HG03039 (cell line): ENCODE results near the gene ACKR2.
"Not testable (repeated sequence)": the region's sequence is repeated elsewhere in the genome, so short reads cannot be mapped to it uniquely, and the experiment has no call there.

Experiments
- ATAC-seq: cut with Tn5 transposase; IDR thresholded peaks from one replicate; pipeline ENCODE4 v1.9.1; 2021; ENCODE audit warnings: mild to moderate bottlenecking, moderate library complexity; ENCODE audit not compliant: unreplicated experiment

The ACKR2 gene

GRCh38 chr3:42801048-42801620 is 8.1 kb upstream of the ACKR2 start:
- ATAC-seq = no peak

DNA sequence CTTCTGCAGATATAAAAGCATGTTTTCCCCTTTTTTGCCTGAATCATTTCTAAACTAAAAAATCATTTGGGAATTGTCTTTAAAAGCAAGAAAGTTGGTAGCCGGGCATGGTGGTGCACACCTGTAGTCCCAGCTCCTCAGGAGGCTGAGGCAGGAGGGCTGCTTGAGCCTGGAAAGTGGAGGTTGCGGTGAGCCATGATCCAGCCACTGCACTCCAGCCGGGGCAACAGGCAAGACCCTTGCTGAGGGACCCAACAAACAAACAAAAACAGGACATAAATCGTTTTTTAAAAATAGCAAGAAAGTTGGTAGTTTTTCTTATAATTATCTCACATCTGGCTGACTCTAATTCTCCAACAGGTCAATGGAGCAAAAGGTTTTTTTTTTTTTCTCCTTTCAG is 7.5 kb upstream of the ACKR2 start:
- no peak for ATAC-seq

DNA sequence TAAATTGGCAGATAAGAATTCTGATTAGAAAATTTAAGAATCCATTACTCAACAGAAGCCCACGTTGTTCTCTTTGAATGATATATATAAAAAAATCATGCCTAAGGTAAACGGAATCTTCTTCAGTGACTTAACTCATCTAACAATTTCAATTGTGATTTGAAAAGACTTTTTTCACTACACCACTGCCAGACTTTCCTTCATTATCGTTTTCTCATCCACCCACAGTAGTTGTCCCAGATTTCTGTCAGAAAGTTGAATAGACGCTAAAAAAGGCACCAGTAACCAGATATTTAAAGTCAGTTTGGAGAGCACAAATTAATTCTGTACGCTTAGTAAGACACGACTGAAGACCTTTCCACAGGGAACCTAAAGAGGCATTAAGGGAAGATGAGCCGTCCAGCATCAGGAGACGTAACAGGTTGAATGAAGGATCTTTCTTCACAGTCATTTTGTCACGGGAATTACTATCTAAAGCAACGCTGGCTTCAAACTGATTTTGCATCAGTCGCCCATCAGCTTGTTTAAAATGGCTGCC is 6.3 kb upstream of the ACKR2 start:
- ATAC-seq = no peak

GRCh38 chr3:42803414-42804105 is 5.7 kb upstream of the ACKR2 start:
- peak; percentile 20 for ATAC-seq

GRCh38 chr3:42804106-42804830 is 5.0 kb upstream of the ACKR2 start, which contains the start of gene HIGD1A:
Gene HIGD1A, minus strand, starts transcription at chr3:42804490. Its CDS starts 10,237 bp downstream, at chr3:42794253.
- ATAC-seq = peak; percentile 99

GRCh38 chr3:42804831-42805132 is 4.5 kb upstream of the ACKR2 start:
- ATAC-seq = no peak

GRCh38 chr3:42805141-42805821 is 4.0 kb upstream of the ACKR2 start:
- ATAC-seq = no peak

GRCh38 chr3:42807929-42808328 is 1.3 kb upstream of the ACKR2 start:
- no peak for ATAC-seq

DNA sequence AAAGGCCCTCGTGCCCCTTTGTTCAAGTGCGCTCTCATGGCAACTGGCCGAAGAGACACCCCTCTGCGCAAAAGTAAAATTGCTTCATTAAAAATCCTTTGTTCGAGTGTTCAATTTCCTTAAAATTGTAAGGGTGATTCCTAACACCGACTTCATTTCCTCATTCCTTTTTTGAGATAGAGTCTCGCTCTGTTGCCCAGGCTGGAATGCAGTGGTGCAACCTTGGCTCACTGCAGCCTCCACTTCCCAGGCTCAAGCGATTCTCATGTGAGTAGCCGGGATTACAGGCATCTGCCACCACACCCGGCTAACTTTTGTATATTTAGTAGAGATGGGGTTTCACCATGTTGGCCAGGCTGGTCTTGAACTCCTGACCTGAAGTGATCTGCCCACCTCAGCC is 1.5 kb downstream of the ACKR2 start:
- not testable (repeated sequence) for ATAC-seq

DNA sequence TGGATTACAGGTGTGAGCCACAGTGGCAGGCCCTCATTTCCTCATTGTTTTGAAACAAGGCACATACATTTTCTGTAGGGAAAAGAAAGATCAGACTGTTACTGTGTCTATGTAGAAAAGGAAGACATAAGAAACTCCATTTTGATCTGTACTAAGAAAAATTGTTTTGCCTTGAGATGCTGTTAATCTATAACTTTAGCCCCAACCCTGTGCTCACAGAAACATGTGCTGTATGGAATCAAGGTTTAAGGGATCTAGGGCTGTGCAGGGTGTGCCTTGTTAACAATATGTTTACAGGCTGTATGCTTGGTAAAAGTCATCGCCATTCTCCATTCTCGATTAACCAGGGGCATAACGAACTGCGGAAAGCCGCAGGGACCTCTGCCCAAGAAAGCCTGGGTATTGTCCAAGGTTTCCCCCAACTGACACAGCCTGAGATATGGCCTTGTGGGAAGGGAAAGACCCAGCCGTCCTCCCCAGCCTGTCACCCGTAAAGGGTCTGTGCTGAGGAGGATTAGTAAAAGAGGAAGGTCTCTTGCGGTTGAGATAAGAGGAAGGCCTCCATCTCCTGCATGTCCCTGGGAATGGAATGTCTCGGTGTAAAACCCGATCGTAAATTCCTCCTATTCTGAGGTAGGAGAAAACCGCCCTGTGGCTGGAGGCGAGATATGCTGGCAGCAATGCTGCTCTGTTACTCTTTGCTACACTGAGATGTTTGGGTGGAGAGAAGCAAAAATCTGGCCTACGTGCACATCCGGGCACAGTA is 2.1 kb downstream of the ACKR2 start:
- ATAC-seq = not testable (repeated sequence)

- ATAC-seq = no peak
These were observed 5.0 kb downstream of the ACKR2 start for GRCh38 chr3:42814246-42814645.

DNA sequence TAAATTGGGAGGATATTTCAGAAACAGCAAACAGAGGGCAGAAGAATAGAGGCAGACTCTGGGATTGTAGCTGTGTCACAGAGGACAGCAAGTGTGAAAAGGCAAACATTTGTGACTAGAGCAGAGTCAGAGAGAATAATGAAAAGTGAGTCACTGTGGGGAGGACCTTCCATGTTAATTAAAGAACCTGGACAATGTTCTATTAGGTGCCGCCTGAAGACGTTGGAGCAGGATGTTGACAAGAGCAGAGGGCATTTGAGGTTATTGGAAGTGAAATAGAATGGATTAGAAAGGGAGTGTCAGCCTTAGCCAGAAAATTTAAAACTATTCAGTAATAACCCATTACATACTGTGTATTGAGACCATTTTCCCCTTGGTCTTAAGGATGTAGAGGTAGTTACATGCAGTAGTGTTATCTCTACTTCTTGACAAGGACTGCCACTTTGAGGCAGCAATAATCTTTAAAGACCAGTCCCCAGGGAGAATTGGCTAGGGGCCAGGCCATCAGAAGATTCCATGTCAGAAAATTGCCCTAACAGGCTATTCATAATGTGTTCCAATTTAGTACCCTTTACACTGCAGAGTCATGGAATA is 5.8 kb downstream of the ACKR2 start:
- ATAC-seq = no peak

DNA sequence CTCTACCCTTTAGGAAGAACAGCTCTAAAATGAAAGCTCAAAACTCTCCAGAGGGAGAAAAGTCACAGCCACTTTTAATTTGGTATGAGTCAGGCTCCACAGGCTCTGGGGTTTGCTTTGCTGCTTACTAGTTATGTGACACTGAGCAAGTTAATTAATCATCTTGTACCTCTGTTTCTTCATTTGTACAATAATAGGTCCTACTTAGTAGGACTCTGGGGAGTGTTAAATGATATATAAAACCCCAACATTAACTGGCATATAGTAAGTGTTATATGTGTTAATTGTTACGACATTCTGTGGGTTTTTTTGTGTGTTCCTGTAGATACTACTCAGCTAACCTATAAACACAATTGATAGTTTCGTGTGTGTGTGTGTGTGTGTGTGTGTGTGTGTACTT is 6.6 kb downstream of the ACKR2 start:
- ATAC-seq = no peak

GRCh38 chr3:42819351-42819965 is 10.2 kb downstream of the ACKR2 start:
- ATAC-seq = no peak

GRCh38 chr3:42820746-42821051 is 11.5 kb downstream of the ACKR2 start:
- no peak for ATAC-seq

- no peak for ATAC-seq
These were observed 13.6 kb downstream of the ACKR2 start for GRCh38 chr3:42822828-42823227.

- no peak for ATAC-seq
These were observed 14.1 kb downstream of the ACKR2 start for GRCh38 chr3:42823351-42823750.

DNA sequence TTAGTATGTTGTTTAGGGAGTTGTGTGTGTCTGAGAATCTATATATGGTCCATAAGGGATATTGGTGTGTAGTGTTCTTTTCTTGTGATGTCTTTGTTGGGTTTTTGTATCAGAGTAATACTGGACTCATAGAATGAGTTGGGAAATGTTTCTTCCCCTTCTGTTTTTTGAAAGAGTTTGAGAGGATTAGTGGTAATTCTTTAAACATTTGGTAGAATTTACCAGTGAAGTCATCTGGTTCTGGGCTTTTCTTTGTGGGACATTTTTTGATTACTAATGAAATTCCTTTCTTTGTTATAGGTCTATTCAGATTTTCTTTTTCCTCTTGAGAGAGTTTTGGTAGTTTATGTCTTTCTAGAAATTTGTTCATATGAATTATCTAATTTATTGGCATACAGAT is 16.9 kb downstream of the ACKR2 start:
- ATAC-seq = no peak

DNA sequence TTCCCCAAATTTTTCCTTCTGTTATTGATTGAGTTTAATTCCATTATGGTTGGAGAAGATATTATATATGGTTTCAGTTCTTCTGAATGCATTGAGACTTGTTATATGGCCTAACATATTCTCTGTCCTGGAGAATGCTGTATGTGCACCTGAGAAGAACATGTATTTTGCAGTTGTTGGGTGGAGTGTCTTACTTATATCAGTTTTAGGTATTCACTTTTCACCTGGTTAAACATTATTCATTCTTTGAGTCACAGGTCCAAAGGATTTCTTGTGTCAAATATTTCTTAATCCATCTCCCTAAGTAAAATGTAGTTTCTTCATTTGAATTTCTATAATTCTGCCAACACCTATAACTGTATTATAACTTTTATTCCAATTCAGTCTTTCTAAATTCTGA is 17.8 kb downstream of the ACKR2 start:
- ATAC-seq = no peak

GRCh38 chr3:42827654-42828053 is 18.4 kb downstream of the ACKR2 start:
- no peak for ATAC-seq
